SKM-1 treated with dmso at 0.1 percent for 144 hours (cell line): Measurements from ENCODE around the gene MGAT5.

Source experiments
- DNase-seq: peaks from one replicate; lab custom pipeline; 2025; ENCODE audit not compliant: unreplicated experiment; lab: John Stamatoyannopoulos, UW

Gene MGAT5

DNA sequence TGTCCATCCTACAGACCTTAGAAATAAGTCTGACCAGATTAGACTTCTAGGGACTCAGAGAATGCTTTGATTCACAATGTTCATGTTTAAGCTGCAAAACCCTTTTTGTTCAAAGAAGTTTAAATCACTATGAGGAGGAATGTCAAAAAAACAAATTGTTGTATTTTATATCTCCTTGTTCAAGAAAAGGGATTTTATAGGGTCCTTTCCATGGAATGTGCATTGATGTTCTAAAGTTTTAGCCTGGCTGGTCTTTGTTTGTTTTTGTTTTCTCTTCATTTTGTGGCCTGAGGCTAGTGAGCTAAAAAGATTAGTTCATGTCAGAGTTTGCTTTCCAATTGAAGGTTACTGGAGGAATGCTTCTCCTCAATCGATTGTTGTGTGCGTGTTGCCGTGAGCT lies 77.2 kb downstream of the MGAT5 start:
- DNase-seq: no peak

DNA sequence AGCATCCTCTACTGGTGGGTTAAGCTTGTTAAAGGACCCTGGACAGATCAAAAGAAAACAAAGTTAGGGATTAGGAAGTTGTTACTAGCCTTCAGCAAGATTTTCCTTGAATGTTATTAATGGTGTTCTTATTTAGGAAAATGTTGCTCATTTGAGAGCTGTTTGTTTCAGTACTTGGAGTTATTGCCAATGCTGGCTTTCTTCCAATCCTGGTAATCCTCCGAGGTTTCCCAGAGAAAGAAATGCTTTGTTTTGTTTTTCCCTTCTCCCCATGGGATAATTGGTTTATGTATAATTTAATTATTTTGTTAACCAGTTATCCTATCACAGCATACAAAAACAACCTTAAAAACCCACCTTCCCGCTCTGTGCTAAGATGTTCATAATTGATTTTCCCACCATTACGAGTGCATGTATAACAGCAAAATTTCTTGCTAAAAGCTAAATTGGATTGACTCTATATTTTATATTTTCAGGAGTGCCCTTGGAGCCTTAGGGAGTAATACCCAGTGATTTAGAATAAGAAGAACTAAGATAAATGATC lies 79.8 kb downstream of the MGAT5 start:
- DNase-seq: no peak

DNA sequence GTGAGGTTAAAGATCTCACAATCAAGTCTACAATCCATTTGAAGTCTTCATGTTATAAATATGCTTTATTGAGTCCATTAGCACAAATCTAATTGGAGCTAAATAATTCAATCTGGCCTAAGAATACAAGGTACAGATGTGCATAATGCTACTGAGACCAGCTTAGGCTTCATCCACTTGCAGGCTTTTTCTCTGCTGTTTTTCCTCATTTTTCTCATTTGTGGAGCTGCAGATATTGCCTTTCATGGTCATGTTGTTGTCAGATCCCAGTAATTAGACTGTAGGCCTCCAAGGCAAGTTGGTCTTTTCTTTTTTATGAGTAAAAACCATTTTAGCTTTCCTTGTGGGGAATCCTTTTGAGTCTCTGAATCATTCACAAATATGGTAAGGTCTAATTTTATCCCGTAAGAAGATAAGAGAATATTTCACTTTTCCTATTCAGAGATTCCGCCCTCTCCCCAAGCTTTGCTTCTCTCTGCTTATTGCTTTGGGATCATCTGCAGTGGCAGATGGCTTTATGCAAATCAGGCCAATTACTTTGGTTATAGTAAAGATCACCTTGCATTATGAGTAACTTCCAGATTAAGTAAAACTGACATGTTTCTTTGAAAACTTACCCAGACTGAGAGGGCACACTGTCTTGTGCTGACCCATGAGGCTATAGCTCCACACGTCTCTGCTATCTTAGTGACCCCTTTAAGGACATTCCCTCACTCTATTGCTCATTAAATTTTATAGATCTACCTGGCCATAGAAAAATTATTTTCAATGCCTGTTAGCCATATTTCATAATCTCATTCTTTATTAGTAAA lies 80.9 kb downstream of the MGAT5 start:
- DNase-seq: no peak

DNA sequence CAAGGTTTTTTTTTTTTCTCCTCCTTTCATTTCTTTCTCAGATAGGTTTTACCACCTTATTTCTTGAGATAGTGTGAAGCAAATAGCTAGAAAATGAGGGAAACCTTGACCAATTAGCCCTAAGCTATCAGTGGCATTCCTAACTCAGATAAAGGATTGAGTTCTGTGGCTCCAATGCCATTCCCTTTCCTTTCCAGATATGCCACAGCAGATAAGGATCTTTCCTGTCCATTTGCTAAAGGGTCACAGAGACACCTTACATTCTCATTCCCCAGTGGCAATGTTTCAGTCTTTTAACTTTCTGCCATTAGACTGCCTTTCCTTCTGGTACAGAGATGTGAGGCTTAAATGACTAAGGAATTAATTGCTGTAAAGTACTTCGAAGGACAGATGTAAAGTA lies 81.7 kb downstream of the MGAT5 start:
- DNase-seq: no peak

DNA sequence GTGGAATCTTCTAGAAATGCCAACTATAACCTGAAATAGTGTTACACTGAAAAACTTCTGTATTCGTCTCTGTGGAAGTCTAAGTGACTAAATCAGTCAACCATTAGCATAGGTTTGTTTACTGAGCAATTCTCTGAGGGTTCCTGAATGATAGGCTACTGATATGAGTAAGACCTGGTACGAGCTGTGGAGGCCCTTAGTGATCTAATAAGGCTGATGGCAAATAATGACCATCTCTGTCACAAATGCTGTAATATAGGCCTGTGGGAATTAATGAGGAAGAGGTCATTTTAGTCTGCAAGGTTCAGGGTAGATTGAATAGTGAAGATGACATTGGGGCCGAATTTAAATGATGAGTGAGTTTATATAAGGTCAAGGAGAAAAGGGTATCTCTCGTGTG lies 82.5 kb downstream of the MGAT5 start:
- no peak for DNase-seq

DNA sequence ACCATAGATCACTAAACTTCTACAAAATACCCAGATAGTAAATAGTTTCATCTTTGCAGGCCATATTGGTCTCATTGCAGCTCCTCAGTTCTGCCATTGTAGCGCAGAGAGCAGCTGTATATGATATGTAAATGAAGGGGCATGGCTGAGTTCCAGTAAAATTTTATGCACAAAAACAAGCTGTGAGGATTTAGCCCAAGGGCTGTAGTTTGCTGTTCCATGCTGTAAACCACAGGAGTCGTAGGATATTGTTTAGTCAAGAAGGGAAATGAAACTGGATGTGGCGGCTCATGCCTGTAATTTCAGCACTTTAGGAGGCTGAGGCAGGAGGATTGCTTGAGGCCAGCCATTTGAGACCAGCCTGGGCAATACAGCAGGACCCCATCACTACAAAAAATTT lies 83.0 kb downstream of the MGAT5 start:
- DNase-seq: no peak

DNA sequence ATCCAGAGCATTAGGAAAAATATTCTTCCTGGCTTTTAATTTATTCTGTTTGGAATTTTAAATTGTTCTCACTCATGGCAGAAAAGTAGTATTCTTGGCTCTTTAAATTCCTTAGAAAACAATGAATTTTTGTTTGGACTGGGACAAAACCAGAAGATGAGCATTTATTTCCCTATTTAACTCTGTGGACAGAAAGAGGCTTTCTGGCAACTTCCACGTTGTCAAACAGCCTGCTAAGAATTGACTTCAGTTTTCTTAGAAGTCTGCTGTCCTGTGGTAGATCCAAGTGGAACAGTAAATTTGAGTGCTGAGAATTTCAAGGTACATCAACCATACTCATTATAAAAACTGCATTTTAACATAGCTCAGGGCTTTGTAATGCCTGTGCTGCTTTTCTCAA lies 83.8 kb downstream of the MGAT5 start:
- no peak for DNase-seq

DNA sequence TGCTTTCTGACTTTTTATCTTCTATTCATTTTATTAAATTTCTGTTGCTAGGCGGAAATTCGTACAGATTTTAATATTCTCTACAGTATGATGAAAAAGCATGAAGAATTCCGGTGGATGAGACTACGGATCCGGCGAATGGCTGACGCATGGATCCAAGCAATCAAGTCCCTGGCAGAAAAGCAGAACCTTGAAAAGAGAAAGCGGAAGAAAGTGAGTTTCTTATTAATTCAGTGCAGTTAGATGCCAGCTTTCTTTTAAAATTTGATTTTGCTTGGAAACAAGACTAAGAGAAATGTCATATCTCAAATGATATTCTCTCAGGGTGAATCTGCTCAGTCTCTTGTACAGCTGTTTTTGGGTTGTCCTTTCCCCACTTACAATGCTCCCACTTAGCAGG lies 84.3 kb downstream of the MGAT5 start:
- DNase-seq: no peak

DNA sequence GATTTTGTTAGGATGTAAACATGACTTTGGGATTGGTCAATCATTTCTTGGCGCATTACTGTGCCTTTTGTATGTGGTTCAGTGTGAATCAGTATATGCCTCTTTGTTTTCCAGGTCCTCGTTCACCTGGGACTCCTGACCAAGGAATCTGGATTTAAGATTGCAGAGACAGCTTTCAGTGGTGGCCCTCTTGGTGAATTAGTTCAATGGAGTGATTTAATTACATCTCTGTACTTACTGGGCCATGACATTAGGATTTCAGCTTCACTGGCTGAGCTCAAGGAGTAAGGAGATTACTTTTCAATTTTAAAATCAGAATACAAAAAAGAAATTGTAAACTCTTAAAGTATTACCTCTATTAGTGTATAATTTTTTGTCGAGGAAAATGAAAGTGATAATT lies 87.6 kb downstream of the MGAT5 start:
- no peak for DNase-seq

DNA sequence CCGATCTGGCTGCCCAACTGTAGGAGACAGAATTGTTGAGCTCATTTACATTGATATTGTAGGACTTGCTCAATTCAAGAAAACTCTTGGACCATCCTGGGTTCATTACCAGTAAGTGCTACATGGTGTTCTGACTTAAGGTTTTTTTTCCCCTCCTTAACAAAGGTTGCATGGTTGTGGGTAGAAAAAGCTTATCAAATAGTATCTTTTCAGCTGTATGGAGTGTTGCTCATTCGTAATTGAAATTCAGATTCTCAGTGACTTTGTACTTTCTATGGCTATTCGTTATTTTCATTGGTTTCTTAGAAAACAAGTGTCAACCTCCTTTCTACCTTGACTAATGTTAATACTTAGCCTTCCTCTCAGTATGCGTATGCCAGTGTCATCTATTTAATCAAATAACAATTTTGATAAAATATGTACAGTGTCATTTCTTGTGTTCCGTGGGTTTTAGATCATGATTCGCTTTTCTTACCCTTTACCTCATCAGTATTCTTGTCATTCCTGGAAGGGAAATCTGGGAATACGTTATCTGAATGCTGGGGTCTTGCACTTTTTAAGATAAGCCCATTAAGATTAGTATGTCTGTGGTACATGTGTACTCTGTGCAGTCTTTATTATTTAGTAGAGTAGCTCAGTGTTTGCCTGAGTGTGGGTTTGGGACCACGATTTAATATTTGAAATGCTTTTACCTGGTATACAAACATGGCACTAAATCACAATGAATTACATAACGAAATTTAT lies 91.3 kb downstream of the MGAT5 start:
- DNase-seq: no peak

DNA sequence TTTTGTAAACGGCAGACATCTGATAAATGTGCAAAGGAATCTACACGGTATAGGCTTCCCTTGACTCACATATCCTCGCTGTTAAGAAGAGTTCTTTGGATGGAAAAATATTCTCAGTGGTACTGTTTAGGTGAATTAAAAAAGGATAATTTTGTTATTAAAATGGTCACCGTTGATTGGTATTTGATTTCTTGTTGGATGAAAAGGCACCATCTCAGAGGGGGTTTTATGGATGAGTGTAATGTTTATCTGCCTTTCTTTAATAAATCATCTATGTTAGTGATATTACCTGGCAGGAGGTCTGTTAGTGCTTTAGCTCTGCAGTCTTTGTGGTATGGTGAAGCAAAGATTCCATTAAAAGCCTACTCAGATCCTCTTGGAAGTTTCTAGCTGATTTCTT lies 92.3 kb downstream of the MGAT5 start:
- no peak for DNase-seq

DNA sequence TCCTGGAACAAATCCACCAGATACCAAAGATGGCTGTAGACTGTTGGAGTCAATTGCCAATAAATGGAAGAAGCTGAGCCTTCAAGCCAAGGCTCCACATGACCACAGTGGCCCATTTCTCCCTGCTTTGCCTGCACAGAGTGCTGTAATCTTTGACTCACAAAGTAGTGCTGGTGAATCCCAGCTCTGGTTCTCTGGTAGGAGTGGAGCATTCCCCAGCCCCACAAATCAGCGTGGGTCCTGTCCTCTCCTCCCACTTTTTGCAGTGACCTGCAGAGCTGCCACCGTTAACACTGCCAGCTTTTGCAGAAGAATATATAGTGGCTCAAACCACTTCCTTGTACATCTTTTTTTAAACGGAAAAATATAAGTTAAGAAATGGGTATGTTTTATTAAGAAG lies 93.9 kb downstream of the MGAT5 start:
- no peak for DNase-seq

DNA sequence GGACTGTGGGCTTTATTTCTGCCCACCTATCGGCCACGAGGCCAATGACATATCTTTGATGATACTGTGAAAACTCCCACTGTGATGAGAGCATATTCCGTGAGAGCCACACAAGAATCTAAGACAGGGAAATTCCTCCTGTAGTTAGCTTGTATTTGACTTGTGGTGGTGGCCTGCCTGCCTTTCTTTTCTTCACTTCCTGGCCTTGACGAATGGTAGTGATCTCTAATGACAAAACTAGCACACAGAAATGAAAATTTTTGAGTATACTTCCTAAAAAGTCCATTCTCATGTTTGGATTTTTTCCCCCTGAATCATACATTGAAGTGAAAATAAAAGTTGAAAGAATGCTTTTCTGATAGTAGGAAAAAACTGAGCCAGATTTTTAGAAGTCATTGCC lies 94.4 kb downstream of the MGAT5 start:
- no peak for DNase-seq

DNA sequence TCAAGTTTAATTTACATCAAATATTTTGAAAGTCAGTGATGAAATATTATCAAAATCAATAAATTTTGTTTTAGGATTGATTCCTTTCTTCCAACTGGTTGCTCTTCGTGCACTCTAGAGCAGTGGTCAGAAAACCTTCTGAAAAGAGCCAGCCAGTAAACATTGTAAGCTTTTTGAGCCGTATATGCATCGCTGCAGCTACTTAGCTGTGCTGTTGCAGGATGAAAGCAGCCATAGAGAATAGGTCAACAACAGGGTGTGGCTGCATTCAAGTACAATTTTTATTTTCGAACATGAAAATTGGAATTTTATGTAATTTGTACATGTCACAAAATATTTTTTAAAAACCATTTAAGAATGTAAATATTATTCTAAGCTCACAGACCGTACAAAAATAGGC lies 94.9 kb downstream of the MGAT5 start:
- DNase-seq: no peak

DNA sequence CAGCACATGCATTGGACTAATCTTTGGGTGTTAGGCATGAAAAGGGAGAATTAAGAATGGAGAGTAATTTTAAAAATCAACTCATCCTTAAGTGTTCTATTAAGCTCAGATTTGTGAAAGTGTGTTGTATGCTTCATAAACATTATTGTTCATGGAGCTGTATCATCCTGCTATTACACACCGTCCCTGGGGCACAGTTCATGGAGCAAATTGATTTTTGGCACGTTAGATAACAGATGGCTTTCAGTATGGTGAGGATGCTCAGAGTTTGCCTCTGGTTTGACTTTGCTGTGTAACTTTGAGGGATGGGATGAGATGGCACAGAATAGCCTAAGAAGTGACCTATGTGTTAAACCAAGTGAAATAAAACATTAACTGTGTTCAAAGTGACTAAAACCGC lies 97.1 kb downstream of the MGAT5 start:
- DNase-seq: no peak

DNA sequence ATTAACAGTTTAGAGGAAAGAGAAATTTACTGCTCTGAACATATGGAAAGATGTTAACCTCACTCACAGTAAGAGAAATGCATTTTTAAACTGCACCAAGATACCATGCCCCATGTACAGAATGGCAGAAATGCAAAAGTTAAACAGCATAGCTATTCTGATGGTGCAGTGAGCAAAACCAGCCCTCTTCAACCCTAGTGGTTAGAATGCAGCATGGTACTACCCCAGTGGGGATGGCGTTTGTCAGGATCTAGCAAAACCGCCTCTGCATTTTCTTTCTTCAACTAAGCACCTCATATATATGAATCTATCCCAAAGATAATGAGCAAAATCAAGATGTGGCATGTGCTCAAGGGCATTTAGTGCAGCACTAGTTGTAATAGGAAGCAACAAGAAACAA lies 98.0 kb downstream of the MGAT5 start:
- DNase-seq: no peak

DNA sequence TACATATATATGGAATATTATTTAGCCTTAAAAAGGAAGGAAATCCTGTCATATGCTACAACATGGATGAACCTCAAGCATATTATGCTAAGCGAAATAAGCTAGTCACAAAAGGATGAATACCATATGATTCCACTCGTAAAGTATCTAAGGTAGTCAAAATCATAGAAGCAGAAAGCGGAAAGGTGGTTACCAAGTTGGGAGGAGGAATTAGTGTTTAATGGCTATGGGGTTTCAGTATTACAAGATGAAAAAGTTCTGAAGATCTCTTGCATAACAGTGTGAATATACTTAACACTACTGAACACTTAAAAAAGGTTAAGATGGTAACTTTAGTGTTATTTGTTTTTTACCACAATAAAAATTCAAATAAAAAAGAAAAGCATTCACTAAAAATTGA lies 99.0 kb downstream of the MGAT5 start:
- no peak for DNase-seq

DNA sequence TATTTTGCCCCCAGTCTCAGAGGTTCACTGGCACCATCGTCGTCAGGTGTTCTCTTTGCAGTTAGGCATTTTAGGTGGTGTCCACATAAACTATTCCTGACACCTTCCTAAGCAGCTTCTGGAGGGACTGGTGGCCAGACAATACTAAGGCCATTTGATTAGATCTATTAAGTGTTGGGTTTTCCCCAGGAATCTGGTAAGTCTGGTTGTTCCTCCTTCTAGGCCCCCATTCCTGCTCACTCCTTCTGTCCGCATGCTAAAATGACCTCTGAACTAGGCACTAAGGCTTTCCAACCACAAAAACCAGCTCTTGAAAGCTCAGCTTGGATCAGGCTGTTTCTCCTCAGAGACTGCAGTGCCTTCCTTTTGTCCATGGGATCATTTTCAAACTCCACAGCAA lies 100.7 kb downstream of the MGAT5 start:
- DNase-seq: no peak

DNA sequence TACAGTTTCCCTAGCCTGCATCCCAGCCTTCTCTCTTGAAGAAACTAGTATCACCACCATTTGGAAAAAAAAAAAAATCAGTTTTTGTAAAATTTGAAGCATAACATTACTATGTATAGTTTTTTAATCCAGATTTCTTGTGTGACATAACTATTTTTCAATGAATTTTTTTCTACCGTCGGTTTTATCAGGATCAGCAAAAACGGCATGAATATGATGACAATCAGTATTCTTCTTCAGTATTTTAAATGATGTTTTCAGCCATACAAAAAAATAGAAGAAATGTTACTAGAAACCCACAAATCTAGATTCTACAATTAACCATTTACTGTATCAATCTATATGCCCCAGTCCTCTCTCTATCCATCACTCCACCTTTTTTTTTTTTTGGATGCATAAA lies 103.9 kb downstream of the MGAT5 start:
- no peak for DNase-seq

DNA sequence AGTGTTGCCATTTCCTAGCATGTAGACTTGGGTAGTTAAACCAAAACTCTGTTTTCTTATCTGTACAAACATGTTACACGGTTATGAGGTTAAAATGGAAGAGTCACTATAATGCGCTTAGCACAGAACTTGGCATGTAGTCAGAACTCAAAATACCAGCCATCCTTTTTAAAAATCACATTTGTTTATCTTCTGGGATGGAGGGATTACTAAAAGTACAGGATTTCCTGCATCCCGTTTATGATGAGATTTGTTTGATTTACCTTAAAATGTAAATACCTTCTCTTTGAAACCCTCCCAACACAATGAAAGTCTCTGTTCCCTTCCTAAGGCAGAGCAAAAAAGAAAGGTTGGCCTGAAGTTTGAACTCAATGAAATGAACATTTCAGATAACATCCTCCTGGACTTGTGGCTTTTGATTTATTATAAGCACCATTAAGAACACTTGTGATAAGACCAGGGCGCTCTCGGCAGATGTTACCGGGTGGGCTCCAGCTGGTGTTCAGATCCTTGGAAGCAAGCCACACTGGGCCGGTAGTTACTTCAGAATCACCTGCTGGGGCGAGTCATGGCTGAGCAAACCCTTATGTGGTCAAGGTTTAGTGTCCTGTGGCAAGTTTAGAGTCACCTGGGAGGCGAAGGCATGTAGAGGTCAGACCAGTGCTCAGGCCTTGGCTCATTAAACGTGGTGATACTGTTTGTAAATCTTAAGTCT lies 105.7 kb downstream of the MGAT5 start:
- no peak for DNase-seq

DNA sequence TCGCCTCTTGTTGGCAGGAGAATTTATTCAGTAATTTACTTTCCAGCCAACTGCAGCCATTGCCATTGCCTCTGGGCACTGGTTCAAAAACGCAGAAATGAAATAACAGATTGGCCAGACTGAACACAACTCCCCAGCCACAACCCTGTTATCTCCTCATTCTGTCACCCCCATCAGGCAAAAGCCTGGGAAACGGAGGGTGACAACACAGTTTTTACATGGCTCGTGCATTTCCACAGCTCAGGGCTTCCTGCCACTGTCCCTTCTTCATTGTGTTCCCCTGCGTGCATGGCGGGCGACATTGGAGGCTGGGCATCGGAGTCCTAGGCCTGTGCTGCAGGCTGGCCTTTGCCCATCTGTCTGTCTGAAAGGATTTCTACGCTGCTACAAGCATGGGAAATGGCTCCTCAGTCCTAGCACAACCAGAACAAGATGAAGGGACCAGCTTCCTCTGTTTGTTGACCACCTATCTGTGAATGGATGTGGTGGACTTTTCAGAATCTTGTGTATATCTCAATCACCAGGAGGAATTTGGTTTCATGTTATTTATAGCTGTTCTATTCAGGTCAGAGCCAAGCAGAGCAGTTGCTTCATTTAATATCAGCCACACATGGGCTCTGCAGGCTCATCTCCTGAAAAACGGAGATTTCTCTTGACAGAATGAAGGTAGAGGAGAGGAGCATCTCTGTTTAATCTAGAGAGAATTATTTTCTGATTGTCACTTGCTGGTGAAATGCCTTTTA lies 107.0 kb downstream of the MGAT5 start:
- DNase-seq: no peak
